SU-DHL-6 (cell line): ENCODE results near the gene TTC27.

Experiments
- H2AFZ ChIP-seq: fragments of 200-600 bp; sonication (generic); 2 replicates; pipeline ENCODE4 v1.6.1; 2014; ENCODE audit warnings: low read depth, mild to moderate bottlenecking, moderate library complexity, mixed read lengths, antibody characterized with exemption, low read length; ENCODE audit not compliant: severe bottlenecking
- H3F3A ChIP-seq: fragments of 200-600 bp; shearing (Covaris generic); 2 replicates; pipeline ENCODE4 v1.6.0; 2016; ENCODE audit warnings: antibody characterized with exemption, mild to moderate bottlenecking; ENCODE audit not compliant: insufficient read depth
- H3K27ac ChIP-seq: fragments of 200-600 bp; sonication (generic); 2 replicates; pipeline ENCODE4 v1.5.1; 2016; ENCODE audit warnings: low read depth, mild to moderate bottlenecking, low read length, moderate library complexity, mixed read lengths
- H3K27me3 ChIP-seq: fragments of 200-600 bp; sonication (generic), shearing (Covaris generic); 2 replicates; pipeline ENCODE4 v1.6.0; 2014; ENCODE audit warnings: mild to moderate bottlenecking, low read length
- H3K36me3 ChIP-seq: fragments of 200-600 bp; sonication (generic); 2 replicates; pipeline ENCODE4 v1.6.1; 2014; ENCODE audit warnings: mild to moderate bottlenecking, low read length, mixed read lengths
- H3K4me2 ChIP-seq: fragments of 300-600, 200-600 bp; shearing (Covaris generic), sonication (generic); 2 replicates; pipeline ENCODE4 v1.6.0; 2014; ENCODE audit warnings: low read length, low read depth, mild to moderate bottlenecking; ENCODE audit not compliant: poor library complexity, severe bottlenecking
- H3K4me3 ChIP-seq: fragments of 200-600 bp; sonication (generic); 2 replicates; pipeline ENCODE4 v1.5.1; 2014; ENCODE audit warnings: antibody characterized with exemption, low read length, mild to moderate bottlenecking, mixed read lengths; ENCODE audit not compliant: insufficient read depth, poor library complexity, severe bottlenecking
- H3K79me2 ChIP-seq: fragments of 200-600 bp; sonication (generic); 2 replicates; pipeline ENCODE4 v1.6.1; 2014; ENCODE audit warnings: mild to moderate bottlenecking, low read length, moderate library complexity; ENCODE audit not compliant: insufficient read depth
- H3K9ac ChIP-seq: fragments of 200-600 bp; sonication (generic); 2 replicates; pipeline ENCODE4 v1.7.0; 2014; ENCODE audit warnings: mild to moderate bottlenecking, low read length
- H3K9me2 ChIP-seq: fragments of 200-600 bp; sonication (generic); replicated peaks from 2 replicates; pipeline ENCODE4 v1.6.1; 2014; ENCODE audit warnings: low read length; ENCODE audit not compliant: insufficient read depth
- H3K9me3 ChIP-seq: fragments of 200-600 bp; sonication (generic); 2 replicates; pipeline ENCODE4 v1.6.1; 2014; ENCODE audit warnings: low read length, mixed read lengths; ENCODE audit not compliant: insufficient read depth
- H4K20me1 ChIP-seq: fragments of 200-600 bp; sonication (generic); 2 replicates; pipeline ENCODE4 v1.6.1; 2014; ENCODE audit warnings: low read depth, mild to moderate bottlenecking, antibody characterized with exemption, low read length, moderate library complexity, mixed read lengths
- EZH2phosphoT487 ChIP-seq: fragments of 200-600 bp; sonication (generic), shearing (Covaris generic); conservative IDR thresholded peaks from 2 replicates; pipeline ENCODE4 v1.6.1; 2018; ENCODE audit warnings: mild to moderate bottlenecking, antibody characterized with exemption, low read length, moderate library complexity, mixed read lengths
- TF ChIP-seq, protein P1 (sequence below): fragments of 200-600 bp; sonication (generic); IDR thresholded peaks from one replicate; pipeline ENCODE4 v1.5.1; 2017; ENCODE audit warnings: antibody characterized with exemption, mild to moderate bottlenecking, low read length, moderate library complexity; ENCODE audit not compliant: insufficient read depth, poor library complexity, severe bottlenecking

TTC27 gene

DNA sequence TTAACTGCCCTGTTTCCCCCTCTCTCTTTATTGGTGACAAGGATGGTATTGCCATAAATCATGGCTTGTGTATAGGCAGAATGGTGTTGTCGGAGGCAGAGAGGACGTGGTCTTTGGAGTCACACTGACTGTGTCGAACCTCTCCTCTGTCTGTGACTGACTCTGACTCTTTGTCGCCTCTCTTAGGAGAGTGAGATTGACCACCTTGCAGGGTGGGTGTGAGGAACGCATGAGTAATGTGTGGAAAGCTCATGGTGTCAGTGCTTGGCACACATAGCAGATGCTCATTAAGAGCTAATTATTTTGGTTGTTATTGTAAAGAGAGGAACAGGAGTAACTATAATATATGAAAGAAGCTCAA is 145.6 kb downstream of the TTC27 start:
- no peak overlapping the region for H3K4me3 ChIP-seq
- no peaks in the 10 kb centered on the region for H3K79me2 ChIP-seq
- H3K36me3 ChIP-seq, result peaks cover 4% of the 10 kb centered on the region
- H3K9me2 ChIP-seq, result no peaks in the 10 kb centered on the region
- no peaks in the 10 kb centered on the region for H3K27me3 ChIP-seq
- no peaks in the 10 kb centered on the region for H4K20me1 ChIP-seq
- no peak overlapping the region for H3K4me2 ChIP-seq
- no peaks in the 10 kb centered on the region; the same call in 1 of the 2 replicates for H3F3A ChIP-seq
- TF ChIP-seq EZH2phosphoT487, result no peak
- TF ChIP-seq, protein P1, sequence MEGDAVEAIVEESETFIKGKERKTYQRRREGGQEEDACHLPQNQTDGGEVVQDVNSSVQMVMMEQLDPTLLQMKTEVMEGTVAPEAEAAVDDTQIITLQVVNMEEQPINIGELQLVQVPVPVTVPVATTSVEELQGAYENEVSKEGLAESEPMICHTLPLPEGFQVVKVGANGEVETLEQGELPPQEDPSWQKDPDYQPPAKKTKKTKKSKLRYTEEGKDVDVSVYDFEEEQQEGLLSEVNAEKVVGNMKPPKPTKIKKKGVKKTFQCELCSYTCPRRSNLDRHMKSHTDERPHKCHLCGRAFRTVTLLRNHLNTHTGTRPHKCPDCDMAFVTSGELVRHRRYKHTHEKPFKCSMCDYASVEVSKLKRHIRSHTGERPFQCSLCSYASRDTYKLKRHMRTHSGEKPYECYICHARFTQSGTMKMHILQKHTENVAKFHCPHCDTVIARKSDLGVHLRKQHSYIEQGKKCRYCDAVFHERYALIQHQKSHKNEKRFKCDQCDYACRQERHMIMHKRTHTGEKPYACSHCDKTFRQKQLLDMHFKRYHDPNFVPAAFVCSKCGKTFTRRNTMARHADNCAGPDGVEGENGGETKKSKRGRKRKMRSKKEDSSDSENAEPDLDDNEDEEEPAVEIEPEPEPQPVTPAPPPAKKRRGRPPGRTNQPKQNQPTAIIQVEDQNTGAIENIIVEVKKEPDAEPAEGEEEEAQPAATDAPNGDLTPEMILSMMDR, result no peak
- H3K27ac ChIP-seq, result no peak overlapping the region
- no peak overlapping the region for H2AFZ ChIP-seq
- 0 out of 2 replicates have a peak overlapping the region, but pooled peaks have one; percentile 16 for H3K9ac ChIP-seq
- no peaks in the 10 kb centered on the region for H3K9me3 ChIP-seq

DNA sequence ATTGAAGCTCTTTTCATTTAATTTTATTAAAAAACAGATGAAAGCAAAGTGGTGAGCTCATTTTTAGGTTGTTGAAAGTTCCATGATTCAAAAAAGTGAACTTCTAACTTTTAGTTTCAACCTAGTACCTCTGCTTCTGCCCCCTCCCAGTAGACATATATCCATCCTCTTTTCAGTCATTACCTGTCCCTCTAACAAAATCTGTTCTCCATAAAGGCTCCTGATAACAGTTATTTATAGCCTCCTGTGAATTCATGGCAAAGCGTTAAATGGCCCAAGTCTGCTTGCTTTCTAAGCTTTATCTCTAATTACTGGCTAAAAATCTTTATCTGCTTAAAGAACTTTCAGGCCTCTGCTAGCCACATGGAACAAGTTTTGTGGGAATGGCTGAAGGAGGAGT is 148.1 kb downstream of the TTC27 start:
- Histone ChIP-seq H3K27ac (no peak overlapping the region), H4K20me1 (no peaks in the 10 kb centered on the region), H2AFZ (no peak overlapping the region), H3K9me2 (no peaks in the 10 kb centered on the region), H3K9me3 (peaks cover 2% of the 10 kb centered on the region; the same call in 1 of the 2 replicates), H3K27me3 (no peaks in the 10 kb centered on the region), H3K4me3 (no peak overlapping the region), H3K9ac (no peak overlapping the region), H3K36me3 (peaks cover 26% of the 10 kb centered on the region), H3K4me2 (no peak overlapping the region), H3F3A (no peaks in the 10 kb centered on the region; the same call in 1 of the 2 replicates), H3K79me2 (no peaks in the 10 kb centered on the region)
- no peak for TF ChIP-seq EZH2phosphoT487
- TF ChIP-seq, protein P1, result no peak

DNA sequence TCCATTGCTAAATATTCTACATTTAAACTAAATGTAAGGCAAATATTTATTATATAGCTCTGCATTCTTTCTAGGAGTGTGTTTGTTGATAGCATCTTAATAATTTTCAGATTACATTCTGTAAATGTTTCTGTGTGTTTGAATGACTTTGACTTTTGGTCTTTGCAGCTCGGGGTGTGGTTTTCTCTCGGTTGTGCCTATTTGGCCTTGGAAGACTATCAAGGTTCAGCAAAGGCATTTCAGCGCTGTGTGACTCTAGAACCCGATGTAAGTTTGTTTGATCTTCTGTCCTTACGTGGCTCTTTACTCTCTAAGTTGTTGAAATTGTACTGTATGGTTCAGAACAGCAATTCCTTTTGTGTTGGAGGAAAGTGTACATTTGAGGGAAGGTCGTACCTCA is 149.9 kb downstream of the TTC27 start:
- H3K79me2 ChIP-seq, result no peaks in the 10 kb centered on the region; the same call in 1 of the 2 replicates

More for the DNA sequence above, 149.9 kb downstream of the TTC27 start:
- Histone ChIP-seq H3K4me2 (no peak overlapping the region), H3K36me3 (peaks cover 42% of the 10 kb centered on the region), H3K9me3 (peaks cover 11% of the 10 kb centered on the region; the same call in 1 of the 2 replicates), H2AFZ (no peak overlapping the region), H3K9me2 (no peaks in the 10 kb centered on the region), H3K27me3 (no peaks in the 10 kb centered on the region), H3K4me3 (no peak overlapping the region), H3K27ac (no peak overlapping the region), H3K9ac (no peak overlapping the region), H4K20me1 (no peaks in the 10 kb centered on the region), H3F3A (no peaks in the 10 kb centered on the region)
- no peak for TF ChIP-seq EZH2phosphoT487
- TF ChIP-seq, protein P1, result no peak
